Keratinocyte (primary cell): ENCODE measurements around the gene TIMM10. TPM values are rescaled to one million over a fixed set of nuclear protein-coding genes. Genes with fewer than 3 reads are reported as not detected.

ENCODE experiments used
- DNase-seq: peaks from one replicate; pipeline ENCODE4 v3.0.0-alpha.2; 2011; ENCODE audit warnings: low read depth, missing footprints, low spot score
- FAIRE-seq: peaks from 2 replicates; lab custom pipeline; 2011; peaks lifted over from hg19 to GRCh38; lab: Jason Lieb, UNC
- H2AFZ ChIP-seq: 2 replicates; pipeline ENCODE4 v1.6.0; 2012; ENCODE audit warnings: low read length, control low read depth, inconsistent platforms; ENCODE audit not compliant: control insufficient read depth
- H3K27ac ChIP-seq: 2 replicates; pipeline ENCODE4 v1.5.1; 2011; ENCODE audit warnings: low read length; ENCODE audit not compliant: control insufficient read depth, insufficient read depth
- H3K27me3 ChIP-seq: 3 replicates; pipeline ENCODE4 v1.6.0; 2011; ENCODE audit warnings: low read length; ENCODE audit not compliant: control insufficient read depth, insufficient read depth; ENCODE audit errors: extremely low read depth
- H3K36me3 ChIP-seq, 2 experiments: 2 replicates in 1 of 2; 3 replicates in 1 of 2; pipeline ENCODE4 v1.5.1; 2011; ENCODE audit warnings: low read length in 2 of 2, mild to moderate bottlenecking in 1 of 2; ENCODE audit not compliant: control insufficient read depth in 2 of 2, insufficient read depth in 2 of 2; ENCODE audit errors: extremely low read depth in 1 of 2
- H3K4me1 ChIP-seq: 3 replicates; pipeline ENCODE4 v1.5.1; 2011; ENCODE audit warnings: low read length; ENCODE audit not compliant: control insufficient read depth, insufficient read depth; ENCODE audit errors: extremely low read depth
- H3K4me2 ChIP-seq: 3 replicates; pipeline ENCODE4 v1.6.0; 2011; ENCODE audit warnings: low read depth, low read length; ENCODE audit not compliant: control insufficient read depth, insufficient read depth; ENCODE audit errors: extremely low read depth
- H3K4me3 ChIP-seq, 3 experiments: fragments of 200-600 bp in 1 of 3; sonication (generic) in 1 of 3; 2 replicates in 2 of 3; 3 replicates in 1 of 3; pipeline ENCODE4 v1.5.1; 2011 to 2016; ENCODE audit warnings: low read length in 3 of 3, mild to moderate bottlenecking in 3 of 3, control low read depth in 2 of 3, inconsistent platforms in 1 of 3, low read depth in 1 of 3, mixed read lengths in 1 of 3, mixed run types in 1 of 3, moderate library complexity in 1 of 3; ENCODE audit not compliant: control insufficient read depth in 2 of 3, insufficient read depth in 2 of 3; ENCODE audit errors: extremely low read depth in 1 of 3
- H3K79me2 ChIP-seq: 2 replicates; pipeline ENCODE4 v1.6.0; 2012; ENCODE audit warnings: low read length; ENCODE audit not compliant: control insufficient read depth, insufficient read depth
- H3K9ac ChIP-seq: 3 replicates; pipeline ENCODE4 v1.6.0; 2011; ENCODE audit warnings: low read length; ENCODE audit not compliant: control insufficient read depth, insufficient read depth; ENCODE audit errors: extremely low read depth
- H3K9me1 ChIP-seq: 3 replicates; pipeline ENCODE4 v1.6.0; 2011; ENCODE audit warnings: low read length; ENCODE audit not compliant: control insufficient read depth, insufficient read depth; ENCODE audit errors: extremely low read depth
- H3K9me3 ChIP-seq: 2 replicates; pipeline ENCODE4 v1.5.1; 2012; ENCODE audit warnings: low read depth, low read length; ENCODE audit not compliant: control insufficient read depth
- H4K20me1 ChIP-seq: 3 replicates; pipeline ENCODE4 v1.6.0; 2011; ENCODE audit warnings: low read length; ENCODE audit not compliant: control insufficient read depth, insufficient read depth; ENCODE audit errors: extremely low read depth
- EZH2 ChIP-seq: IDR thresholded peaks from one replicate; pipeline ENCODE4 v1.6.1; 2012; ENCODE audit warnings: inconsistent platforms, mild to moderate bottlenecking, low read length, moderate library complexity
- dilution Hi-C: fragments of 300-500 bp; cut with MboI; formaldehyde crosslinking; loops from one replicate; pipeline ENCODE4 v1.7.0; 2020; ENCODE audit warnings: low sequenced_read_pairs; ENCODE audit not compliant: extremely low pct_ligation_motif_present
- polyA plus RNA-seq, 5 experiments: library from polyadenylated mRNA; depleted of rRNA in 3 of 5; stranded (reverse) in 3 of 5; stranded (forward) in 1 of 5; unstranded in 1 of 5; fragments of >200 nt; gene quantifications; 1 replicate in 1 of 5; 2 replicates in 3 of 5; 3 replicates in 1 of 5; pipeline versions ENCODE4 v1.2.1 to v1.2.3, GENCODE V29; 2011 to 2012; ENCODE audit warnings: missing spikeins in 2 of 5, low read depth in 1 of 5, low replicate concordance in 1 of 5
- TF ChIP-seq, protein P1 (sequence below), 3 experiments: IDR thresholded peaks in 1 of 3; conservative IDR thresholded peaks in 1 of 3; optimal IDR thresholded peaks in 1 of 3; 2 replicates in 2 of 3; 3 replicates in 1 of 3; pipeline versions ENCODE3 to v1.5.1; 2011; ENCODE audit warnings: low read length in 3 of 3, mild to moderate bottlenecking in 3 of 3, moderate library complexity in 2 of 3, control low read depth in 1 of 3, inconsistent platforms in 1 of 3; ENCODE audit not compliant: insufficient read depth in 2 of 3; ENCODE audit errors: extremely low read depth in 1 of 3

Gene TIMM10
- polyA plus RNA-seq, 1 donor (not counting 4 experiments of a cell fraction or from before 2014, with no cell fraction given), result 92.2 TPM

- H3K36me3 ChIP-seq, result peaks cover 3 to 16% of the 10 kb centered on the region in 2 experiments
- H3K9me3 ChIP-seq, result no peaks in the 10 kb centered on the region
- no peak overlapping the region for H3K4me2 ChIP-seq
- no peak overlapping the region for H3K9ac ChIP-seq
- DNase-seq (no peak), FAIRE-seq (no peak)
- no peaks in the 10 kb centered on the region for H3K9me1 ChIP-seq
- peaks cover 9% of the 10 kb centered on the region for H3K4me1 ChIP-seq
- H3K27me3 ChIP-seq, result peaks cover 4% of the 10 kb centered on the region
- H4K20me1 ChIP-seq, result no peaks in the 10 kb centered on the region
- TF ChIP-seq EZH2, result no peak
- TF ChIP-seq, protein P1, sequence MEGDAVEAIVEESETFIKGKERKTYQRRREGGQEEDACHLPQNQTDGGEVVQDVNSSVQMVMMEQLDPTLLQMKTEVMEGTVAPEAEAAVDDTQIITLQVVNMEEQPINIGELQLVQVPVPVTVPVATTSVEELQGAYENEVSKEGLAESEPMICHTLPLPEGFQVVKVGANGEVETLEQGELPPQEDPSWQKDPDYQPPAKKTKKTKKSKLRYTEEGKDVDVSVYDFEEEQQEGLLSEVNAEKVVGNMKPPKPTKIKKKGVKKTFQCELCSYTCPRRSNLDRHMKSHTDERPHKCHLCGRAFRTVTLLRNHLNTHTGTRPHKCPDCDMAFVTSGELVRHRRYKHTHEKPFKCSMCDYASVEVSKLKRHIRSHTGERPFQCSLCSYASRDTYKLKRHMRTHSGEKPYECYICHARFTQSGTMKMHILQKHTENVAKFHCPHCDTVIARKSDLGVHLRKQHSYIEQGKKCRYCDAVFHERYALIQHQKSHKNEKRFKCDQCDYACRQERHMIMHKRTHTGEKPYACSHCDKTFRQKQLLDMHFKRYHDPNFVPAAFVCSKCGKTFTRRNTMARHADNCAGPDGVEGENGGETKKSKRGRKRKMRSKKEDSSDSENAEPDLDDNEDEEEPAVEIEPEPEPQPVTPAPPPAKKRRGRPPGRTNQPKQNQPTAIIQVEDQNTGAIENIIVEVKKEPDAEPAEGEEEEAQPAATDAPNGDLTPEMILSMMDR (optimal IDR thresholded peaks at IDR 0.05 in 1 of 3, IDR thresholded peaks at IDR 0.05 in 1 of 3, conservative IDR thresholded peaks at IDR 0.05 in 1 of 3; ENCODE audit: extremely low read depth in 1 of 3, insufficient read depth in 2 of 3, low read length in 3 of 3), result peak; percentile 15 to 32 (median 23)
- no peak overlapping the region for H3K4me3 ChIP-seq
- dilution Hi-C loops, result no loop called here
- H3K27ac ChIP-seq, result no peak overlapping the region
- no peak overlapping the region for H2AFZ ChIP-seq
- no peaks in the 10 kb centered on the region for H3K79me2 ChIP-seq
These were observed 16.4 kb upstream of the TIMM10 start for GRCh38 chr11:57546869-57547475.

GRCh38 chr11:57546451-57546850 lies 15.9 kb upstream of the TIMM10 start:
- Histone ChIP-seq H4K20me1 (no peaks in the 10 kb centered on the region), H3K27me3 (peaks cover 4% of the 10 kb centered on the region), H3K9me1 (no peaks in the 10 kb centered on the region), H3K4me3 (no peak overlapping the region), H2AFZ (no peak overlapping the region), H3K4me2 (no peak overlapping the region), H3K4me1 (peaks cover 9% of the 10 kb centered on the region), H3K36me3 (peaks cover 0 to 13% of the 10 kb centered on the region in 2 experiments), H3K9ac (no peak overlapping the region), H3K79me2 (no peaks in the 10 kb centered on the region), H3K9me3 (no peaks in the 10 kb centered on the region), H3K27ac (no peak overlapping the region)
- no peak for FAIRE-seq
- DNase-seq, result no peak
- TF ChIP-seq, protein P1 (optimal IDR thresholded peaks at IDR 0.05 in 1 of 3, IDR thresholded peaks at IDR 0.05 in 1 of 3, conservative IDR thresholded peaks at IDR 0.05 in 1 of 3; ENCODE audit: extremely low read depth in 1 of 3, insufficient read depth in 2 of 3, low read length in 3 of 3), result no peak
- no peak for TF ChIP-seq EZH2
- dilution Hi-C loops, result no loop called here
